ENCODE measurements around the gene SYNRG. TPM values are rescaled to one million over a fixed set of nuclear protein-coding genes. Genes with fewer than 3 reads are reported as not detected.

The SYNRG gene
- polyA plus RNA-seq, 1 donor (not counting 4 experiments of a cell fraction or from before 2014, with no cell fraction given), result 9.2 TPM

DNA sequence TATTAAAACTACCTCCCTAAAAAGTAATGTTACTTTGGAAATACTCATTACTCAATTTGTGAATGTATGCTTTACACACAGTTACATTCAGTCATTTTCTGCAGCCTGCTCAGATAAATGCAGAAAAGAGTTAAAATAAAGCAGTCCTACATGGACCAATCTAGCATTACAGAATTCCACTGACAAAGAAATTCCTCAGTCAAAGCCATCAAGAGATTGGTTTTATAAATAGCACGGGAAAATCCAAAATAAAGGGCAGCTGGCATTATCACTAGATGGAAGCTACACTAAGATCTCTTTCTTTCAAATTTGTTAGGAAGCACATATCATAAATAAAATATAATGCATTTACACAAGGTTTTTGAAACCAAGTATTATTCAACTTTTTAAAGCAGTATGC lies 61.2 kb downstream of the SYNRG start:
- Histone ChIP-seq H3K36me3 (ENCODE audit: control insufficient read depth in 2 of 2, extremely low read depth in 1 of 2, insufficient read depth in 2 of 2, low read length in 2 of 2) (peaks cover 0 to 2% of the 10 kb centered on the region in 2 experiments), H3K79me2 (ENCODE audit: control insufficient read depth, insufficient read depth, low read length) (peaks cover 3% of the 10 kb centered on the region)
- FAIRE-seq, result no peak

DNA sequence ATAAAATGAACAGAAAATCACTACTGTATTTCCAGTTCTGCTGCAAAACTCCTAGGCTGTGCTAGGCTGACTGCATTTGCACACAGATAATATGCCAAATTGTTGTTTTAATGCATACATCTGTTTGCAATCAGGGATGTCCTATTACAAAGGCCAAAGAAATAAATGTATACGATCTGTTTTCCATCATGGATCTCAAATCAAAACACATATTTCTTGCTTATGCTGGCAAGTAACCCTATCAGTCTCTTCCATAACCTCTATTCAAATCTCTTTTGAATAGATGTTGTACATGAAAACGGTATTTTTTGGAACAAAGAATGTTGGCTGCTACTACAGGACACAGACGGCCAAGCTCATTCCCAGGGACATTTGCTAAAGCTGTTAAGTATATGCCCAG lies 62.9 kb downstream of the SYNRG start:
- TF ChIP-seq EZH2 (IDR thresholded peaks at IDR 0.05; ENCODE audit: low read length) (no peak), CTCF (optimal IDR thresholded peaks at IDR 0.05 in 1 of 3, IDR thresholded peaks at IDR 0.05 in 1 of 3, conservative IDR thresholded peaks at IDR 0.05 in 1 of 3; ENCODE audit: extremely low read depth in 1 of 3, insufficient read depth in 2 of 3, low read length in 3 of 3) (no peak)
- Histone ChIP-seq H3K4me1 (ENCODE audit: control insufficient read depth, extremely low read depth, insufficient read depth, low read length) (peaks cover 14% of the 10 kb centered on the region), H3K36me3 (ENCODE audit: control insufficient read depth in 2 of 2, extremely low read depth in 1 of 2, insufficient read depth in 2 of 2, low read length in 2 of 2) (peaks cover 4 to 8% of the 10 kb centered on the region in 2 experiments), H3K79me2 (ENCODE audit: control insufficient read depth, insufficient read depth, low read length) (peaks cover 3% of the 10 kb centered on the region), H3K9me1 (ENCODE audit: control insufficient read depth, extremely low read depth, insufficient read depth, low read length) (no peaks in the 10 kb centered on the region), H3K27ac (ENCODE audit: control insufficient read depth, insufficient read depth, low read length) (no peak overlapping the region), H2AFZ (ENCODE audit: control insufficient read depth, low read length) (no peak overlapping the region), H4K20me1 (ENCODE audit: control insufficient read depth, extremely low read depth, insufficient read depth, low read length) (no peaks in the 10 kb centered on the region), H3K4me3 (ENCODE audit: control insufficient read depth in 2 of 3, extremely low read depth in 1 of 3, insufficient read depth in 2 of 3, low read depth in 1 of 3, low read length in 3 of 3) (no peak overlapping the region), H3K9ac (ENCODE audit: control insufficient read depth, extremely low read depth, insufficient read depth, low read length) (no peak overlapping the region), H3K27me3 (ENCODE audit: control insufficient read depth, extremely low read depth, insufficient read depth, low read length) (no peaks in the 10 kb centered on the region), H3K4me2 (ENCODE audit: control insufficient read depth, extremely low read depth, insufficient read depth, low read depth, low read length) (no peak overlapping the region), H3K9me3 (ENCODE audit: control insufficient read depth, low read depth, low read length) (no peaks in the 10 kb centered on the region)
- FAIRE-seq (no peak), DNase-seq (ENCODE audit: low read depth, low spot score) (no peak)
- dilution Hi-C loops (cut with MboI; ENCODE audit: extremely low pct_ligation_motif_present, low sequenced_read_pairs), result no loop called here

More for the DNA sequence above, 61.2 kb downstream of the SYNRG start:
- Histone ChIP-seq H3K4me2 (ENCODE audit: control insufficient read depth, extremely low read depth, insufficient read depth, low read depth, low read length) (no peak overlapping the region), H3K9me3 (ENCODE audit: control insufficient read depth, low read depth, low read length) (no peaks in the 10 kb centered on the region), H4K20me1 (ENCODE audit: control insufficient read depth, extremely low read depth, insufficient read depth, low read length) (no peaks in the 10 kb centered on the region), H3K9me1 (ENCODE audit: control insufficient read depth, extremely low read depth, insufficient read depth, low read length) (no peaks in the 10 kb centered on the region), H3K27me3 (ENCODE audit: control insufficient read depth, extremely low read depth, insufficient read depth, low read length) (no peaks in the 10 kb centered on the region), H3K27ac (ENCODE audit: control insufficient read depth, insufficient read depth, low read length) (no peak overlapping the region), H3K4me3 (ENCODE audit: control insufficient read depth in 2 of 3, extremely low read depth in 1 of 3, insufficient read depth in 2 of 3, low read depth in 1 of 3, low read length in 3 of 3) (no peak overlapping the region), H2AFZ (ENCODE audit: control insufficient read depth, low read length) (no peak overlapping the region), H3K9ac (ENCODE audit: control insufficient read depth, extremely low read depth, insufficient read depth, low read length) (no peak overlapping the region), H3K4me1 (ENCODE audit: control insufficient read depth, extremely low read depth, insufficient read depth, low read length) (peaks cover 18% of the 10 kb centered on the region)
- dilution Hi-C loops (cut with MboI; ENCODE audit: extremely low pct_ligation_motif_present, low sequenced_read_pairs), result no loop called here
- TF ChIP-seq EZH2 (IDR thresholded peaks at IDR 0.05; ENCODE audit: low read length), result no peak
- TF ChIP-seq CTCF (optimal IDR thresholded peaks at IDR 0.05 in 1 of 3, IDR thresholded peaks at IDR 0.05 in 1 of 3, conservative IDR thresholded peaks at IDR 0.05 in 1 of 3; ENCODE audit: extremely low read depth in 1 of 3, insufficient read depth in 2 of 3, low read length in 3 of 3), result no peak
- DNase-seq (ENCODE audit: low read depth, low spot score), result no peak
